ENCODE data around the gene CAMK1D. TPM values are rescaled to one million over a fixed set of nuclear protein-coding genes. Genes with fewer than 3 reads are reported as not detected.

The CAMK1D gene
- total and polyA plus RNA-seq, 10 of the 15 experiments (the other 5 are each of a cell fraction or from before 2014, with no cell fraction given): 2.1 to 35.5 (median 14.7) TPM

GRCh38 chr10:12617191-12618175 lies 268.1 kb downstream of the CAMK1D start (continued):
- TF ChIP-seq MXI1 (IDR thresholded peaks at IDR 0.05; ENCODE audit: low read depth, low read length): 0 out of 2 replicates have a peak, but pooled peaks have one; percentile 29
- TF ChIP-seq, protein P1, sequence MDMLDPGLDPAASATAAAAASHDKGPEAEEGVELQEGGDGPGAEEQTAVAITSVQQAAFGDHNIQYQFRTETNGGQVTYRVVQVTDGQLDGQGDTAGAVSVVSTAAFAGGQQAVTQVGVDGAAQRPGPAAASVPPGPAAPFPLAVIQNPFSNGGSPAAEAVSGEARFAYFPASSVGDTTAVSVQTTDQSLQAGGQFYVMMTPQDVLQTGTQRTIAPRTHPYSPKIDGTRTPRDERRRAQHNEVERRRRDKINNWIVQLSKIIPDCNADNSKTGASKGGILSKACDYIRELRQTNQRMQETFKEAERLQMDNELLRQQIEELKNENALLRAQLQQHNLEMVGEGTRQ (IDR thresholded peaks at IDR 0.05; ENCODE audit: borderline replicate concordance, low read depth, low read length): no peak
- TF ChIP-seq GABPA (IDR thresholded peaks at IDR 0.05; ENCODE audit: low read depth): no peak
- TF ChIP-seq ATF7 (IDR thresholded peaks at IDR 0.05; ENCODE audit: low read depth): peak; percentile 42; the same call in 1 of the 2 replicates
- TF ChIP-seq CREM (IDR thresholded peaks at IDR 0.05; ENCODE audit: low read depth): peak; percentile 71; the same call in 1 of the 2 replicates
- TF ChIP-seq BCL11A (IDR thresholded peaks at IDR 0.05; ENCODE audit: low read depth, low read length): peak; percentile 79
- TF ChIP-seq SPI1 (IDR thresholded peaks at IDR 0.05; ENCODE audit: borderline replicate concordance, insufficient read depth, low read depth, low read length): peak; percentile 41
- TF ChIP-seq, protein P2, sequence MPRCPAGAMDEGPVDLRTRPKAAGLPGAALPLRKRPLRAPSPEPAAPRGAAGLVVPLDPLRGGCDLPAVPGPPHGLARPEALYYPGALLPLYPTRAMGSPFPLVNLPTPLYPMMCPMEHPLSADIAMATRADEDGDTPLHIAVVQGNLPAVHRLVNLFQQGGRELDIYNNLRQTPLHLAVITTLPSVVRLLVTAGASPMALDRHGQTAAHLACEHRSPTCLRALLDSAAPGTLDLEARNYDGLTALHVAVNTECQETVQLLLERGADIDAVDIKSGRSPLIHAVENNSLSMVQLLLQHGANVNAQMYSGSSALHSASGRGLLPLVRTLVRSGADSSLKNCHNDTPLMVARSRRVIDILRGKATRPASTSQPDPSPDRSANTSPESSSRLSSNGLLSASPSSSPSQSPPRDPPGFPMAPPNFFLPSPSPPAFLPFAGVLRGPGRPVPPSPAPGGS (IDR thresholded peaks at IDR 0.05; ENCODE audit: borderline replicate concordance, insufficient read depth, low read depth, low read length, poor library complexity, severe bottlenecking): peak; percentile 11
- TF ChIP-seq STAT3 (IDR thresholded peaks at IDR 0.05; ENCODE audit: low read depth, low read length): peak; percentile 99
- peak; percentile 86 for TF ChIP-seq MTA2 (IDR thresholded peaks at IDR 0.05; ENCODE audit: low read depth)
- 0 out of 2 replicates have a peak, but pooled peaks have one; percentile 13 for TF ChIP-seq BMI1 (IDR thresholded peaks at IDR 0.05; ENCODE audit: borderline replicate concordance)
- TF ChIP-seq STAT1 (conservative IDR thresholded peaks at IDR 0.05): no peak
- peak; percentile 97 for TF ChIP-seq RELB (IDR thresholded peaks at IDR 0.05; ENCODE audit: low read depth)
- no peak for TF ChIP-seq CBFB (IDR thresholded peaks at IDR 0.05; ENCODE audit: low read depth)
- TF ChIP-seq IRF4 (IDR thresholded peaks at IDR 0.05; ENCODE audit: low read depth, low read length): peak; percentile 74
- TF ChIP-seq ZNF24 (IDR thresholded peaks at IDR 0.05): no peak
- TF ChIP-seq, protein P3, sequence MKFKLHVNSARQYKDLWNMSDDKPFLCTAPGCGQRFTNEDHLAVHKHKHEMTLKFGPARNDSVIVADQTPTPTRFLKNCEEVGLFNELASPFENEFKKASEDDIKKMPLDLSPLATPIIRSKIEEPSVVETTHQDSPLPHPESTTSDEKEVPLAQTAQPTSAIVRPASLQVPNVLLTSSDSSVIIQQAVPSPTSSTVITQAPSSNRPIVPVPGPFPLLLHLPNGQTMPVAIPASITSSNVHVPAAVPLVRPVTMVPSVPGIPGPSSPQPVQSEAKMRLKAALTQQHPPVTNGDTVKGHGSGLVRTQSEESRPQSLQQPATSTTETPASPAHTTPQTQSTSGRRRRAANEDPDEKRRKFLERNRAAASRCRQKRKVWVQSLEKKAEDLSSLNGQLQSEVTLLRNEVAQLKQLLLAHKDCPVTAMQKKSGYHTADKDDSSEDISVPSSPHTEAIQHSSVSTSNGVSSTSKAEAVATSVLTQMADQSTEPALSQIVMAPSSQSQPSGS (IDR thresholded peaks at IDR 0.05; ENCODE audit: low read length): peak; percentile 73
- TF ChIP-seq DPF2 (IDR thresholded peaks at IDR 0.05): peak; percentile 91

Measured in GM12878 (cell line).